ENCODE results near the gene TMEM143. TPM values are rescaled to one million over a fixed set of nuclear protein-coding genes. Genes with fewer than 3 reads are reported as not detected.

The TMEM143 gene
- polyA plus RNA-seq, 1 donor, result 12.5 TPM

DNA sequence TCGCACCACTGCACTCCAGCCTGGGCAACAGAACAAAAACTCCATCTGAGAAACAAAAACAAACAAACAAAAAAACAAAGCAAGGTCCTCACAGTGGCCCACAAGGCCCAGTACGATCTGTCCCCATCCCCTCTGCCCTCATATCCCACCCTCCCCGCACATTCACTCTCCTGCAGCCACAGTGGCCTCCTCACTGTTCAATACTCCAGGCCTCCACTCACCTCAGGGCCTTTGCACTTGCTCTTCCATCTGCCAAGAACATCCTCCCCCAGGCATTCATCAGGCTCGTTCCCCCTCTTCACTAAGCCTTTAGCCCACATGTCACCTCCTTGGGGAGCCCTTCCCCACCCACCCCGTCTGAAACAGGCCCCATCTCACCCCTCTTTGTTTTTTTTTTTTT, 4.6 kb downstream of the TMEM143 start:
- DNase-seq, result no peak

DNA sequence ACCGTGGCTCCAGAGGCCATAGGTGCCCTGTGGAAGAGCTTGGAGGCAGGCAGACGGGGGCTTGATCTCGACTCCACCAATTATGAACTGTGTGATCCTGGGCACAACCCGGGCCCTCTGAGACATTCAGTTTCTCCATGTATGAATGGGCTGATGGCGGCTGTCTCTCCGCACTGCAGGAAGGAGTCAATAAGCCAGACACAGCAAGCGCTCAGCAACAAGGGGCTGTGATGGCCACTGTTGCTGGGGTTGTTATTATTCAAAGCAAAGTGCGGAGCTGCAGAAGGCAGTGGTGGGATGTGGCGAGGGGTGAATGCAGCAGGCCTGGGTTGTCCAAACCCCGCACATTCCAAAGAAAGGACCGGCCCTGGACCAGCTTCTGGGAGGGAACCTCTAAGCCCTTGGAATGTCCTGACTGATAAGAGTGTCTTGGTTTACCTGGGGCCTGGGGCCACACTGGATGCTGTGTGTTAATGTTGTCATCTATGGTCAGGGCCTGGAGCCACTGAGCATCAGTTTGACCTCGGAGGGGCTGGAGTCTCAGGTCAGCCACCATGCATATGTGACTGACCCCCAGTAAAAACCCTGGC, 8.3 kb downstream of the TMEM143 start:
- no peak for DNase-seq

DNA sequence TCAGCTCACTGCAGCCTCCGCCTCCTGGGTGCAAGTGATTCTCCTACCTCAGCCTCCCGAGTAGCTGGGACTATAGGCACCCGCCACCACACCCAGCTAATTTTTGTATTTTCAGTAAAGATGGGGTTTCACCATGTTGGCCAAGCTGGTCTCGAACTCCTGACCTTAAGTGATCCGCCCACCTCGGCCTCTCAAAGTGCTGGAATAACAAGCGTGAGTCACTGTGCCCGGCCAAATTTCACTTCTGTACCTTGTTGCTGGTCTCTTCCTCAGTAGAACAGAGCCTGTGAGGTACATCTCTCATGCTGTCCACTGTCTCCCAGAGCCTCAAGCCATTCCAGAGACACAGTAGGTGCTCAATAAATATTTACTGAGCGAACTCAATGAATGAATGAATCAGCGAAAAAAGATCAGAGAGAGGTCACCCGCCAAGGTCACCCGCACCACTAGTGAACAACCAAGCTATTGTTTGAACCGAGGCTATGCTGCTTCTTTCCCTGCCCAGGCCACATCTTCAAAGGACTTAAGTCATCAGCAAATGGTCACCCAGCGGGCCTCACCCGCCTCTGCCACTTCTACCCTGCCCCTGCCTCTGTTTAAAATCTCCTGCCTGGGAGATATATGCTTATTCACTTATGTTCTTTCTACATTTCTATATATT, 9.3 kb downstream of the TMEM143 start:
- no peak for DNase-seq

DNA sequence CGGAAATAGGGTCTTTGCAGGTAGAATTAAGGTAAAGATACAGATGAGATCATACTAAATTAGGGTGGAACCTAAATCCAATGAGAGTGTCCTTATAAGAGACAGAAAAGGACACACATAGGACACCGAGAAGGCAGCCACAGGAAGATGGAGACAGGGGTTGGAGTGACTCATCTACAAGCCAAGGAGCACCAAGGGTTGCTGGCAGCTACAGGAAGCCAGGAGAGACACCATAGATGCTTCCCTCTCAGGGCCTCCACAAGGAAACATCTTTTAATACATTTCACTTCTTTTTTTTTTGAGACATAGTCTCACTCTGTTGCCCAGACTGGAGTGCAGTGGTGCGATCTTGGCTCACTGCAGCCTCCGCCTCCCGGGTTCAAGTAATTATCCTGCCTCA, 10.1 kb downstream of the TMEM143 start:
- no peak for DNase-seq

DNA sequence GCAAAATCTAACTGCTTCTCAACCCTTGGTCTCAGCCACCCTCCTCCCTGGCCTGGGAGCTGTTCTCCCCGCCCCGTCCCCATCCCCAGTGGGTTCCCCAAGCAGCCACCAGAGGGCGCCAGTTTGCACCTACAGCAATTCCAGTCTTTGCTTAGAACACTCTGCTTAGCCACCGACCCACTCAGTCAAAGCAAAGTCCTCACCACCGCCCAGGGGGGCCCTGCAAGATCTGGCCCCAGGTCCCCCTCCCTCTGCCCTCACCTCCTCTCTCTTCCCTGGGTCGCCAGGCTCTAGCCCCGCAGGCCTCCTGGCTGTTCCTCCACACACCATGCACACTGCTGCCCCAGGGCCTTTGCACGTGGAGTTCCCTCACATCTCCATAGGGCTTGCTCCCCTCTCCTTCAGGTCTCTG, 12.4 kb downstream of the TMEM143 start:
- no peak for DNase-seq

DNA sequence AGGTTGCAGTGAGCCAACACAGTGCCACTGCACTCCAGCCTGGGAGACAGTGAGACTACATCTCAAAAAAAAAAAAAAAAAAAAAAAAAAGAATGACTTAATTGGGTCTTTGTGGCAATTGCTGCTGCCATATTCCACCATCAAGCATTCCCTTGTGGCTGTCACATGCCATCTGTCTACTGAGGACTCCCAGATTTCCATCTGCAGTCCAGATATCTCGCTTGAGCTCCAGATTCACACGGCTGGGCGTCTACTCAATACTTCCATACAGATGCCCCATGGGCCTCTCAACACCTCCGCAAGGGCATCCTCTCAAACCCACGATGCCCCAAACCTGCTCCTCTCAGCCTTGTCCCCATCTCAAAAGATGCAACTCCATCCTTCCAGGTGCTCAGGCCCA, 12.9 kb downstream of the TMEM143 start:
- no peak for DNase-seq

DNA sequence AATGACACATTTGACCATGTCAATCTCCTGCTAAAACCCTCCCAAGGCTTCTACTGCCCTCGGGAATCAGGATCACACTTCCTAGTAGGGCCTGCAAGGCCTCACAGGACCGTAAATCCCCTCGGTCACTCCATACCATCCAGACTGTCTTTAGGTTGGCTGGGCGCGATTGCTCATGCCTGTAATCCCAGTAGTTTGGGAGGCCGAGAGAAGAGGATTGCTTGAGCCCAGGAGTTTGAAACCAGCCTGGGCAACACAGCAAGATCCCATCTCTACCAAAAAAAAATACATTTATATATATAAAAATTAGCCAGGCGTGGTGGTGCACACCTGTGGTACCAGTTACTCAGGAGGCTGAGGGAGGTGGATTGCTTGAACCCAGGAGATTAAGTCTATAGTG, 15.0 kb downstream of the TMEM143 start:
- no peak for DNase-seq

DNA sequence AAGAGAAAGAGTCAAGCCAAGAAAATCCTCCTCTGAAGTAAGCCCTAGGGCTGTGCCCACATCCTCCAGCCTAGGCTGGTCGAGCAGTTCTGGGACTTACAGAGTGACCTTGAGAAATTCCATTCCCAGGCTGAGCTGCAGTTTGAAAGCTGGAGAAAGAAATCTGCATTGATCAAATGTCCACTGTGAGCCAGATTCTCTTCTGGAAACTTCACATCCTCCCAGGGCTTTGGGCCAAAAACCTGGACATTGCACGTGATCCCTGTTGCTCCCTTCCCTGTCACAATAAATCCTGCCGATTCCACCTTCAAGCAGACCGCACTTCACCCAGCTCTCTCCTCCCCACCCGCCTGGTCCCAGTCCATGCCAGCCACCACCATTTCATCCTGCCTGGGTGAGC, 15.7 kb downstream of the TMEM143 start:
- DNase-seq, result no peak

DNA sequence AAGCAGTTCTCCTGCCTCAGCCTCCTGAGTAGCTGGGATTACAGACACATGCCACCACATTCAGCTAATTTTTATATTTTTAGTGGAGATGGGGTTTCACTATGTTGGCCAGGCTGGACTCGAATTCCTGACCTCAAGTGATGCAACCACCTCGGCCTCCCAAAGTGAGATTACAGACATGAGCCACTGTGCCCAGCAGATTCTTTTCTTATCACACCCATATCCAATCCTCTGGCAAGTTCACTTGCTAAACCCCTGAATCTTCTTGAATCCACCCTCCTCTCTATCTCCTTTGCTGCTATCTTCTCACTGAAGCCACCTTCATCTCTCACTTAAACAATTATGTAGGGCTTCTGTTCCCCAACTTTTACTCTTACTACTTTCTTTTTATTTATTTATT, 17.5 kb downstream of the TMEM143 start:
- DNase-seq, result no peak

DNA sequence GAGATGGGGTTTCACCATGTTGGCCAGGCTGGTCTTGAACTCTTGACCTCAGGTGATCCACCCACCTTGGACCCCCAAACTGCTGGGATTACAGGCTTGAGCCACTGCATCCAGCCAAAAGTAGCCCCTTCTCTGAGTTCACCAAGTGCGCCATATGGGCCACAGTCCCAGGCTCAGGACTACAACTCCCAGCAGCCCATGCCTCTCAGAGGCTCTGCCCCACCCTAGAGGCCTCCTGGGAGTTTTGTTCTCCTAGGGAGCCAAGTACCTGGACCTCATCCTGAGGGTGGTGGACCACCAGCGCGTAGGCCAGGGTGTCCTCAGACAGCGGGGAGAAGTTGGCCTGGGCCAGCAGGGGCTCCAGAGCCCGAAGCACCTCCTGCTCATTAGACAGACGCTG, 18.8 kb downstream of the TMEM143 start:
- DNase-seq, result no peak

DNA sequence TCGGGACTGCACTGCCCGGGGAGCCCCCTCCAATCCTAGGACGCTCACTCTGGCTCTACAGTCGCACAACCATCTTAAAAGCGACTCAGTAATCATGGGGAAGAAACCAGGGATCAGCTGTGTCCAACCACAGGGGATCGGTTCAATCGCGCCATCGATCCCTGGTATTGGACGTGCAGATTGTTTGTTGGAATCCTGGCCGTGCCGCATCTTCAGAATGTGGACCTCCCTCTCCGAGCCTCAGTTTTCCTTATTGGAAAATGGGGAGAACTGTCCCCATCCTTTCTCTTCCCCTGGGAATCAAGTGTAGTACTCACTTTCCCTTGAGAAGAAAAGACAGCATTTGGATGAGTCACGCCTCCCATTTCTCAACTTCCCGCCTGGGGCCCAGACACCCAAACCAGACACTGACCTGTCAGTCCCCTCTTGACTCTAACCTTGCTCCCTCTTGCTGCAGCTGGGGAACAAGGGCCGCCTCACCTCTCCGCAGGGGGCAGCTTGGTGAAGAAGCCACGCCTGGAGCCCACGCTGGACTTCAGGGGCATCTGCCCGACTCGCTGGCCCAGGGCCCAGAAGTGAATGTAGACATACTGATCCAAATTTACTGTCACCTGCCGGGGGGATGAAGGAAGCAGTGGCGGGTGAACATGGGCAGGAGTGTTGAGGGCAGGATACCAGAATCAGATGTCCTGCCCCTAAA, 20.7 kb downstream of the TMEM143 start:
- DNase-seq, result no peak

DNA sequence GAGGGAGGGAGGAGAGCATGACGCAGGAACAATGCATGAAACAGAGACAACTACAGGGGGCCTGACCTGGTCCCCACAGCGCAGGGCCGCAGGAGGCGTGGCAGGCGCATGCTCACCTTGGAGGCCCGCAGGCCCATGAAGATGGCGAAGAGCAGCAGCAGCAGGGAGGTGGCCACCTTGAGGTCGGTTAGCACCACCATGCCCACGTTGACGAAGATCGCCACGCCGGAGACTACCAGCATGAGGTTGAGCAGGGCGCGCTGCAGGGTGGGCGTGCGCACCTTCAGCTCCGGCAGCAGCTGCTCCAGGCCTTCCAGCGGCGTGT, 21.4 kb downstream of the TMEM143 start:
- DNase-seq, result no peak

DNA sequence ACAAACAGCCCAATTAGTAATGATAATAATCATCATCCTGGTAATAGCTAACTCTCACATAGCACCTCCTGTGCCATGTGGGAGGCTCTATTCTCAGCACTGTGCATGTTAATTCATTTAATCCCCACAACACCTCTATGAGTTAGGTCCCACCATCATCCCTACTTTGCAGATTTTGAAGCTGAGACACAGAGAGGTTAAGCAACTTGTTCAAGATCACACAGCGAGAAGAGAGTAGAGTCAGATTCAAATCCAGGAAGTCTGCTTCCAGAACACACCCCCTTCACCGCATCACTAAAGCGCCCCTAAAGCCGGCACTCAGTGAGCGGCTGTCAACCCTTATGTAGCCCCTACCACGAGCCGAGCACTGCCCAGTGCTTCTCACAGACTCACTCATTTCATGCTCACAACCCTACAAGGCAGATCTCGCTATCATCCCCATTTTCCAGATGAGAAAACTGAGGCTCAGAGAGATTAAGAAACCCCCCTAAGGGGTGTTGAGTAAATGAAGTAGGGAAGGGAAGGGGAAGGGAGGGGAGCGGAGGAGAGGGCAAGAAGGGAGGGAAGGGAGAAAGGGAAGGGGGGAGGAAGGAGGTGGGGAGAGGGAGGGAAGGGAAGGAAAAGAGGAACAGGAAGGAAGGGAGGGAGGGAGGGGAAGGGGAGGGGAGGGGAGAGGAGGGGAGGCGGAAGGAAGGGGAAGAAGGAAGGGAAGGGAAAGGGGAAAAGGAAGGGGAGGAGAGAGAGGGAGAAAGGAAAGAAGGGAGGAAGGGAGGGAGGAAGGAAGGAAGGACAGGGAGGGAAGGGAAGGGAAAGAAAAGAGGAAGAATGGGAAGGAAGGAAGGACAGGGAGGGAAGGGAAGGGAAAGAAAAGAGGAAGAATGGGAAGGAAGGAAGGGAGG, 22.0 kb downstream of the TMEM143 start:
- no peak for DNase-seq

DNA sequence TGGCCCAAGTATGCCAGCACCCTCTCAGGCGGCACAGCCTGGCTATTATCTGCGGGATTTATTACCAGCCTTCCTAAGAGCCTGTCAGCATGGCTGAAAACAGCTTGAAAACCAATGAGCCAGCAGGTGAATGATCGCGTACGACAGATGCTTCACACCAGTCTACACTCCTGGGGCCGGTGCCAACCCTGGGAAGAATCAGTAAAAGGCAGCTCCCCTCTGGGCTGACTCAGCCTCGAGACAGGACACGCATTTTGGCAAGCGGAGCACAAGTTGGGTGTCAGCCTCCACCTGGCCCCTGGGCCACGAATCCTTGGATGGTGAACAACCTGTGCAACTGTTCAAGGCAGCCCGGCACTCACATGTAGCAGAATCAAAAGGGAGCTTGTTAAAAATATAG, 22.7 kb downstream of the TMEM143 start:
- DNase-seq, result no peak

DNA sequence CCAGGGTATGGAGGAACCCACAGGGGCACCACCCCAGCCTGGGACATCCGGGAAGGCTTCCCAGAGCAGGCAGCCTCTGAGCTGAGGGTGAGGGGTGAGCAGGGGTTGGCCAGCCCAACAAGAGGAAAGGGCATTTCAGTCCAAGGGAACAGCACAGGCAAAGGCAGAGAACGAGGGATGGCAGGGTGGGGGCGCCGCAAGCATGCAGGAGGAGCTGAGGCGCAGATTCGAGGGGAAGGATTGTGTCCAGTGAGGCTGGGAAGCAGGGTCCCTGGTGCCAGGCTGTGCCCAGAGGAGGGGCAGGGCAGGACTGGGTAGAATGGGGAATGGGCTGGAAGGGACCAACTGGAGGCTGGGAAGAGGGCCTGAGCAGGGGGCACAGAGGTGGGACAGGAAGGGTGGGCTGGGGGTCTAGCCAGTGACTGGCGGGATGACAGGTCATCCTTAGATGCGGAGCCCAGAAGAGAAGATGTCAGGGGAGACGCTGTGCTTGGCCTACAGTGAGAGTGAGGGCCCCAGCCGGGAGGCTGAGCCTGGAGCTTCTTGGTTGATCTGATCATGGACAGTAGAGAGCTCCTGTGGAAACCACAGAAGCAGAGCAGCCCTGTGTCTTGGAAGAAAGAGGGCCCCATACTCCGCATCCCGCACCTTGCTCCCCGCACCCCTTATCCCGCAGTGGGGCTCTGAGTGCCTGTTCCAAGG, 24.8 kb downstream of the TMEM143 start:
- DNase-seq, result no peak

DNA sequence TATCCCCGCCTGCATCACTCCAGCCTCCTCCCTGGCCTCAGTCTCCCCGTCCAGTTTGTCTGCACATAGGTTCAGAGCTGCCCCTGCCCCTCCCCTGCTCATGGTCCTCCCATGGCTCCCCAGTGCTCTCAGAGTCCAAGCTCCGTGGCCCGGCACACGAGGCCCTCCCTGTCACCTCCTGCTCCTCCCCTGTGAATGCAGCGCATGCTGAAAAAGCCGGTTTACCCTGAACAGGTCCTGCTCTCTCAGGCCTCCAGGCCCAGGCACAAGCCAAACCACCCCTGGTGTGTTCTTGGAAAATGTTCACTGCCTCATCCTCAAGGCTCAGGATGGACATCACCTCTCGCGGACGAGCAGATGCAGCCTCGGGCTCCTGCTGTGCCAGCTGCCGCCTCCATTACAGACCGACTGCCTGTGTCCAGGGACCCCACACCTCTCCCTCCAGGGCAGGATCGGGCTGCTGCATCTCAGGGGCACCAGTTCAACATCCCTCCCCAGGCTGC, 25.4 kb downstream of the TMEM143 start:
- DNase-seq, result no peak

DNA sequence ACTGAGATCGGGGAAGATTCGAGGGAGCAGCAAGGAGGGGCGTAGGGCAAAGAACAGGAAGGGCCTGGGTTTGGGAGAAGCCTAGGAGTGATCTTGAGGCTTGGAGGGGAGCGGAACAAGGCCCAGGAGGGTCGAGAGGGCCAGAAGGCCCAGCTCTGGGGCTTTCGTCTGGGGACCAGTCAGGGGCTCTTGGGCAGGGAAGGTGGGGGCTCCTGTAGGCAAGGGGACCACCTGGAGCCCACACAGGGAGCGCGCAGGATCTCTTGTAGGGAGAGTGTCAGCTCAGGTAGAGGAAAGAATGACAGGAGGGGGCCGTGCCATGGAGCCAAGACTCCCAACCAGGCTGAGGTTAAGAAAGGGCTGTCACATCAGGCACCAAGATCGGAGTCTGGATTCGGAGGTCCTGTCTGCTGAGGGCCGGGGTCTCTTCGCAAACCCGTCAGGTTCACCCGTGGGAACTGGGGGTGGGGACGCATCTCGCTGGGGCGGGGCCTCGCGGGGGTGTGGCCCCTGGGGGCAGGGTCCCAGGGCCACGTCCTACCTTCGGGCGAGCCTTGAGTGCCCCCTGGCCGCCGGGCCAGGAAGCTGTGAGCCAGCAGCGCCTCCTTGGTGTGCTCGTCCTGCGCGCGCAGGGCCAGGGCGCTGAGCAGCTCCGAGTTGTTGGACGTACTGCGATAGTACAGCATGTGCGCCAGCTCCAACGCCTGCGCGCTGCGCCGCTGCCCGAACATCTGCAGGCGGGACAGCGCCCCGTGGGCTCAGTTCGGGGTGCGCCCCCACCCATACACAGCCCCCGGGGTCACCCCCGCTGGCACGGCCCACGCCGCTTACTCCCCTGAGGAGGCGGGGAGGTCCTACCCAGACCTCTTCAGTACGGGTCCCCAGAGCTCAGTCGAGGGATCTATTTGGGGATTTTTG, 30.0 kb downstream of the TMEM143 start:
- DNase-seq, result peak; percentile 77

DNA sequence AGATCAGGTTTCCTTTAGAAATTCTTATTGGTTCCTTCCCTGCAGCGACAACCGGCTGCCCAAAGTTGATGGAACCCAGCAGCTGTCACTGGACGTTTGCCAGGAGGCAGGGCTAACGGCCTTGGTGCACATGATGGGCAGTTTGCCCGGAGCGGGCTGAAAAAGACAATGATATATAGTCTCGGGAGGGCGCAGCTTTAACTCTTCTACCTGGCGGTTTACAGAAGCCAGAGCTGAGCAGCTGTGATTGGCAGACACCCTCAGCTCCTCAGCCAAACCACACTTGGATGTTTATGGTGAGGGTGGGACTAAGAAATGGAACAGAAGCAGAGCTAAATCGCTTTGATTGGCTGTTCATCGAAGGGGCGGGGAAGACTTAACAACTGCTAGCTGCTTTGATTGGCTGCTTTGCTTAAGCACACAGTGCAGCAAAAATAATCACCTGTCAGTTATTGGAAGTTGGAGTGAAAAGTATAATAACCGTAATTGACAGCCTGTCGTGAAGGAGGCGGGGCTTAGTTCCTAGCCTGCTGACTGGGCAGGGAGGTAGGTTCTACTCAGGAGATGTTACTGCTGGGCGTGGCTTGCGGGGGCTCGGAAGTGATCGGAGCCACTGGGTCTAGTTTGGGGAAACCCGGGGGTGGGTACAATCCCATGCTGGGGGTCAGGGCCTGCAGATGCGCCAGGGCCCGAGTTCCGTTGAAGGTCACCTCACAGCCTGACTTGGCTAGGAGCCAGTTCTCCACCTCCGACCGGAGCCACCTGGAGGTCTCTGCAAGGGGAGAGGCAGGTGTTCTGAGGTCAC, 30.9 kb downstream of the TMEM143 start:
- peak; percentile 95 for DNase-seq

DNA sequence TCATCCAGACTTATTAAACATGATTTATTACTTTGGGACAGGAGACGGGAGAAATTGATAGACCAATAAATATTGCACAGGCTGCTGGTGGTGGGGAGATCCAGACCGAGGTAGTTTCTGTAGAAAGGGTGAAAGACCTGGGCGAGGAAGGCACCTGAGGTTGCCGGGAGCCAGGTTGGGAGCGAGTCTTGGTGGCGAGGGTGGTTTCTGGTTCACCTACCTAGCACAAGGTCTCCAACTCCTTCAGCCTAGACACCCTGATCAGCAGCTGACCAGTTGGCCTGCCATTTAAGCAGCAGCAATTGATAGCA, 31.4 kb downstream of the TMEM143 start:
- DNase-seq, result no peak

DNA sequence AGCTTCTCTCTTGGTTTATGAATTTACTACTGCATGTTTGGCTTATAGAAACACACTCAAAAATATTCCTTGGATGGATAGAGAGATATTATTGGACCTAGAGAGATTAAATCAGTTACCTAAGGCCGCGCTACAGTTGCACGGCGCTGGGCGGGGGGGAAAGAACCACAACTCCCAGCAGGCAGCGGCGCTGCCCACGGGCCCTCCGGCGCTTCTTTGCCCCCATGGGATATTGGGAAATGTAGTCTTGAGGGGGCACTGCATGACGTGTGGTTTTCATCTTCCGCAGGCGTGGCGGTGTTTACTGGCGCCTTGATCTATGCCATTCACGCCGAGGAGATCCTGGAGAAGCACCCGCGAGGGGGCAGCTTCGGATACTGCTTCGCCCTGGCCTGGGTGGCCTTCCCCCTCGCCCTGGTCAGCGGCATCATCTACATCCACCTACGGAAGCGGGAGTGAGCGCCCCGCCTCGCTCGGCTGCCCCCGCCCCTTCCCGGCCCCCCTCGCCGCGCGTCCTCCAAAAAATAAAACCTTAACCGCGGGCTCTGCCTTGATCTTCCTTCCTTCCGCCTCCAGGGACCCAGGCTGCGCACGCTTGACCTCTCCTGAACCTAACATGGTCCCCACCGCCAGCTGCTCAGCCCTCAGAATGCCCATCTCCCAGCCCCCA, 33.6 kb downstream of the TMEM143 start:
- DNase-seq, result peak; percentile 85

Data from left kidney (tissue), 2 donors.